ENCODE measurements around the gene ARRDC3.

The ARRDC3 gene

DNA sequence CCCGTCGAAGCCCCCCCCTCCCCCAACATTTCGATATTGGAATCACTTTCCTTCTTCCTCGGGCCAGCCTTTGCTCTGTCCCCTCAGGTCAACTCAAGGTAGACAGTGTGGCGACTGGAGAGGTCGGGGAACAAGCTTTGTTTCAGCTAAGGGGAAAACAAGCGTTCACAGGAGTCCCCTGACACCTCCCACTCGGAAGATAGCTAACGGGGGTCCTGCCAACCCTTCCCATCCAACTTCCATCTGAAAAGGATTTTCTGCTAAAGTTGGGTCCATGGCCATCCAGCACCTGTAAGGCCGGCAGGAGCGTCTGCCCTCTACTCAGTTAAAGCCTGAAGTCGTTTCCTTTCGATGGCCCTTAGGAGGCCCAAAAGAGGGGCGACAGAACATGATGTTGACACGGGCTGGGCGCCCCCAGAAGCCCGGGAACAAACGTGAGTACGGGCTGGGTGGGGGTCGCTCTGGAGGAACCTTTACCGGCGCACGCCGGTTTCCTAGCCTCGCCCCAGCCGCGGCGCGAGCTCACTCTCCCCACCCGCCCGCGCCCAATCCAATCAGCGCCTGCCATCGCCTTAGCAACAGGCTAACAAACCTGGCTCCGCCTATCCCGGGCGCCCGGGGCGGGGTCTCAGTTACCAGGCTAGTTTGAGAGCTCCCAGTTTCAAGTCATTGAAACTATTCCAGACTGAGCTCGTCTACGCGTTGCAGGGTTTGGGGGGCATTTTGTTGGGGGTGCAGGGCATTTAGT is 2.5 kb downstream of the ARRDC3 start:
- H3K4me3 ChIP-seq (ENCODE audit: low read length): peak overlapping the region; percentile 84
- TF ChIP-seq, protein P1, sequence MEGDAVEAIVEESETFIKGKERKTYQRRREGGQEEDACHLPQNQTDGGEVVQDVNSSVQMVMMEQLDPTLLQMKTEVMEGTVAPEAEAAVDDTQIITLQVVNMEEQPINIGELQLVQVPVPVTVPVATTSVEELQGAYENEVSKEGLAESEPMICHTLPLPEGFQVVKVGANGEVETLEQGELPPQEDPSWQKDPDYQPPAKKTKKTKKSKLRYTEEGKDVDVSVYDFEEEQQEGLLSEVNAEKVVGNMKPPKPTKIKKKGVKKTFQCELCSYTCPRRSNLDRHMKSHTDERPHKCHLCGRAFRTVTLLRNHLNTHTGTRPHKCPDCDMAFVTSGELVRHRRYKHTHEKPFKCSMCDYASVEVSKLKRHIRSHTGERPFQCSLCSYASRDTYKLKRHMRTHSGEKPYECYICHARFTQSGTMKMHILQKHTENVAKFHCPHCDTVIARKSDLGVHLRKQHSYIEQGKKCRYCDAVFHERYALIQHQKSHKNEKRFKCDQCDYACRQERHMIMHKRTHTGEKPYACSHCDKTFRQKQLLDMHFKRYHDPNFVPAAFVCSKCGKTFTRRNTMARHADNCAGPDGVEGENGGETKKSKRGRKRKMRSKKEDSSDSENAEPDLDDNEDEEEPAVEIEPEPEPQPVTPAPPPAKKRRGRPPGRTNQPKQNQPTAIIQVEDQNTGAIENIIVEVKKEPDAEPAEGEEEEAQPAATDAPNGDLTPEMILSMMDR (IDR thresholded peaks at IDR 0.05; ENCODE audit: insufficient read depth, low read depth, low read length, missing control alignments): no peak
- peak; percentile 97 for DNase-seq (ENCODE audit: low read depth)

DNA sequence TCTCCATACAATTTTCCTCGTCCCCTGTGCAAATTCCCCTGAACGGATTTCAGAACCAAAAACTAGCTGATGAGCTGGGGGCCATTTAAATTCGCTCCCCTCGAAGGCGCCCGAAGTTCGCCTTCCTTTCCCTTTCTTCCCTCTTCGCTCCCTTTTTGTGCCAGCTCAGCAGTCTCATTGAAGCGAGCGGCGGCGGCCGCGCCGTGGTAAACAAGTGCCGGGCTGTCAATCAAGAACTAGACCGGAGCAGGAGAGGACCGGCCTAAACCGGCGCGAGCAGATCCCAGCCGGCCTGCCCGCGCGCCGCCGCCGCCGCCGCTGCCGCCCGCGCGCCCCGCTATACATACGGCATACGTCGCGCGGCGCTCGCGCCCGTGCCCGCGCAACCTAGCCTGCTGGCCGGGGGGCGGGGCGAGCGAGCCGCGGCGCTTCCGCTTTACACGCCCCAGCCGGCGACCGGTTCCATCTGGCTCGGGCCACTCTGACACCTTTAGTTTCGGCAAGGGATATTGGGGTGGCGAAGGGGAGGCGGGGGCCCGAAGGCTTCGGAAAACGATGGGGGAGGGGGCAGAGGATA is 3.1 kb downstream of the ARRDC3 start:
- TF ChIP-seq, protein P1 (IDR thresholded peaks at IDR 0.05; ENCODE audit: insufficient read depth, low read depth, low read length, missing control alignments): no peak
- DNase-seq (ENCODE audit: low read depth): peak; percentile 94
- peak overlapping the region; percentile 84 for H3K4me3 ChIP-seq (ENCODE audit: low read length)

DNA sequence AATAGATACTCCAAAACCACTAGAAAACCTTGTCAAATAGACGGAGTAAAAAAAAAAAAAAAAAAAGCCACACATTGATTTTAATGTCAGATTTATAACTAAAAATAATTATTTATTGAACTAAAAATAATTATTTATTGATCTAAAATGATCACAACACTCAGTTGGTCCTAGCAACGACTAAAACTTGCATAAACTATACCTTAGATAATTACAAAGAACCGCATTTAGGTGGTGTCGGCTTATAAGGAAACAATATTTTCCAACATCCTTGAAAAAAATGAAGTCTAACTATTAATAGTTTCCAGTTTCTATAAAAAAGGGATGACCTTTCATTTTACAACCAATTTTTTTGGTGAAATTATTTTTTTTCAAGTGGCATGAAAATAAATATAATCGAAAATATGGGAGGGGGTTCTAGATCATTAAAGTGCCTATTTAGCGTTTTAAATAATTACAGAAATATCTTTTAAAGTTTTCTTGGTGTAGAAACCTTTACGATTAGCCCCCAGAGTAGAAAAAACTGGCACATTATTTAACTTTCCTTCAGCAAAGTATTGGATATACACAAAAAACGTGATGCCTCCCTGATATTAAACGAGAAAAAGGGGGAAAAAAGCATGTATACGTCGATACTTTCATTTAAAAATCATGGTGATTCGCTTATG is 3.7 kb downstream of the ARRDC3 start:
- no peak for DNase-seq (ENCODE audit: low read depth)
- H3K4me3 ChIP-seq (ENCODE audit: low read length): peak overlapping the region; percentile 81
- TF ChIP-seq, protein P1 (IDR thresholded peaks at IDR 0.05; ENCODE audit: insufficient read depth, low read depth, low read length, missing control alignments): no peak

DNA sequence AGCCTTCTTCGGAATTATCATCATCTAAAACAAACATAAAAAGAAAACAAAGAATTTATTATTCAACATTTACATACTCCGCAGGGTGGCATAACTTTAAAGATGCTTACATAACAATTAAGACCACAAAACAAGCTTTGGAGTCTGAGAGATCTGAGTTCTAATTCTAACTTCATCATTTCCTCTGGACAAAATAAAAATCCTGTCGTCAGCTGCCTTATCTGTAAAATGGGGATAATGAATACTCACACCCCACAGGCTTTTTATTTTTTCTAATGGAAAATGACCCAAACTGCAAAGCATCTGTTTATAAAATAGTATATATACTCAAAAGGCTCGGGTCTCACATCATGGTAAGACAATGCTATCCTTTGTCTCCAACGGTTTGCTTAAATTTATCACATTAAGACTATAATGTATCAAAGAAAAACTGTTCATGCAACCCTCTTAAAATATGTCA is 4.3 kb downstream of the ARRDC3 start:
- no peak for DNase-seq (ENCODE audit: low read depth)
- peak overlapping the region; percentile 81 for H3K4me3 ChIP-seq (ENCODE audit: low read length)

DNA sequence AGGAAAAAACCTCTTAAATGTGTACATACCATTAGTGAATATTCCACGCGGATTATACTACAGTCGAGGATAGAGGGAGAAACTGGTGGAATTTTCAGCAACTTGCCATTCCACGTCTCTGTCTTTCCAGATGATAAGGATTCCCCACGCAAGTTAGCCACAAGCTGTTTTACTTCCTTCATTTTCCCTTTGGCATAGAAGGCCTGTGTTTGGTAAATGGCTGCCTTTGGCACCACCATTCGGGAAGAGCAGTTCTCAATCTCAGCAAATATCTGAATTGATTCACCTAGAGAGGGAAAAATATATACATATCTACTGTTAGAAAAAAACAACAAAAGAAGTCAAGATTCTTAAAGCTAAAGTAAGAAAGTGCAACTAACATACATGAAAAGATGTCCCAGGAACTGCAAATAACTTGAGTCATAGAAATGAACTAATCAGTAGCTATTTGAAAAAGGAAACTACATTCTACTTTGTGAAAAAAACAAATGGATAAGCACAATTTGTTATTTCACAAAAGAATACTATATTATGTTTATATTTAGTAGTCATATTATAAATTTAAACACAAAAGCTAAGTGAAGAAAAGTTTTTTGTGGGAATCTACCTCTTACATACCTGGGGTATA is 8.1 kb downstream of the ARRDC3 start:
- TF ChIP-seq, protein P1 (IDR thresholded peaks at IDR 0.05; ENCODE audit: insufficient read depth, low read depth, low read length, missing control alignments): no peak
- no peak overlapping the region for H3K4me3 ChIP-seq (ENCODE audit: low read length)
- DNase-seq (ENCODE audit: low read depth): no peak

More for the DNA sequence above, 4.3 kb downstream of the ARRDC3 start:
- TF ChIP-seq, protein P1 (IDR thresholded peaks at IDR 0.05; ENCODE audit: insufficient read depth, low read depth, low read length, missing control alignments): no peak

DNA sequence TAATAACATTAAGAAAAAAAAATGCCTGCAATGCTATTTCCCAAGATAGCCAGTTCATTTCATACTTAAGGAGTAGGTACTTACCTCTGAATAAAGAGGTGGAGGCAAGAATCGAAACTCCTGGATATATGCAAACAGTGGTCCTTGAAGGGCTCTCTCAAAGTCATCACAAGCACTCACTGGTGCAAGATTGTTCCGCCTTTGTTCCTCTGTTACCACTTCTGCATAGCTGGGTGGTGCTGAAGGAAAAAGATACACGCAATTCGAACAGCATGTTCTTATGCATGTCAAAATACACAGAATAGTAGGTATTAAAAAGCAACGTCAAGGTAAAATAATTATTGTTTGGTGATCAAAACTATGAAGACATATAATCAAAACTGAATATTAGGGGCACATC is 9.5 kb downstream of the ARRDC3 start:
- TF ChIP-seq, protein P1 (IDR thresholded peaks at IDR 0.05; ENCODE audit: insufficient read depth, low read depth, low read length, missing control alignments): no peak
- no peak for DNase-seq (ENCODE audit: low read depth)

More for the DNA sequence above, 9.5 kb downstream of the ARRDC3 start:
- no peak overlapping the region for H3K4me3 ChIP-seq (ENCODE audit: low read length)

All from epithelial cell of esophagus (primary cell).